ENCODE results near the gene ABCC6.

ABCC6 gene

GRCh38 chr16:16141784-16142396, 81.4 kb downstream of the ABCC6 start:
- DNase-seq (no peak), ATAC-seq (no peak)

GRCh38 chr16:16141141-16141540, 82.2 kb downstream of the ABCC6 start:
- ATAC-seq (no peak), DNase-seq (no peak)

GRCh38 chr16:16140537-16140936, 82.8 kb downstream of the ABCC6 start:
- DNase-seq = no peak
- ATAC-seq = no peak

- ATAC-seq (no peak), DNase-seq (no peak)
Measured at GRCh38 chr16:16139806-16140205, 83.5 kb downstream of the ABCC6 start.

GRCh38 chr16:16139061-16139460, 84.2 kb downstream of the ABCC6 start:
- ATAC-seq (no peak), DNase-seq (no peak)

GRCh38 chr16:16138034-16138635, 85.2 kb downstream of the ABCC6 start:
- DNase-seq (no peak), ATAC-seq (no peak)

GRCh38 chr16:16137110-16137509, 86.2 kb downstream of the ABCC6 start:
- ATAC-seq (no peak), DNase-seq (no peak)

- no peak for ATAC-seq
- no peak for DNase-seq
Measured at GRCh38 chr16:16136588-16136987, 86.7 kb downstream of the ABCC6 start.

- DNase-seq (no peak), ATAC-seq (no peak)
Measured at GRCh38 chr16:16133943-16134604, 89.2 kb downstream of the ABCC6 start.

- DNase-seq (no peak), ATAC-seq (no peak)
Measured at GRCh38 chr16:16131659-16132058, 91.6 kb downstream of the ABCC6 start.

GRCh38 chr16:16131204-16131603, 92.1 kb downstream of the ABCC6 start:
- no peak for ATAC-seq
- no peak for DNase-seq

GRCh38 chr16:16127469-16128116, 95.7 kb downstream of the ABCC6 start:
- DNase-seq = peak; percentile 70
- peak; percentile 77 for ATAC-seq

- ATAC-seq (no peak), DNase-seq (no peak)
Measured at GRCh38 chr16:16126896-16127295, 96.4 kb downstream of the ABCC6 start.

- no peak for ATAC-seq
- no peak for DNase-seq
Measured at GRCh38 chr16:16124974-16125373, 98.3 kb downstream of the ABCC6 start.

GRCh38 chr16:16124438-16124837, 98.9 kb downstream of the ABCC6 start:
- ATAC-seq (no peak), DNase-seq (no peak)

- no peak for DNase-seq
- no peak for ATAC-seq
Measured at GRCh38 chr16:16122264-16122663, 101.0 kb downstream of the ABCC6 start.

- ATAC-seq (no peak), DNase-seq (no peak)
Measured at GRCh38 chr16:16121185-16121727, 102.0 kb downstream of the ABCC6 start.

- ATAC-seq = peak; percentile 28
- DNase-seq = no peak
Measured at GRCh38 chr16:16120382-16121184, 102.7 kb downstream of the ABCC6 start.

GRCh38 chr16:16120044-16120381, 103.3 kb downstream of the ABCC6 start:
- ATAC-seq (no peak), DNase-seq (no peak)

- ATAC-seq = no peak
- no peak for DNase-seq
Measured at GRCh38 chr16:16118337-16118736, 105.0 kb downstream of the ABCC6 start.

GRCh38 chr16:16116841-16117240, 106.5 kb downstream of the ABCC6 start:
- ATAC-seq = no peak
- no peak for DNase-seq

- ATAC-seq (no peak), DNase-seq (no peak)
Measured at GRCh38 chr16:16113076-16113475, 110.2 kb downstream of the ABCC6 start.

All from stimulated activated naive CD8-positive, alpha-beta T cell treated with anti-CD3 and anti-CD28 coated beads, Interleukin-15, Interleukin-2, amounts not matched to agents 100 U/mL and 50 U/mL, for 24 hours (primary cell).